ENCODE data around the gene TMA7. TPM values are rescaled to one million over a fixed set of nuclear protein-coding genes. Genes with fewer than 3 reads are reported as not detected.

The TMA7 gene
- total RNA-seq, 2 experiments from 2014 or later: 402 to 429 TPM

DNA sequence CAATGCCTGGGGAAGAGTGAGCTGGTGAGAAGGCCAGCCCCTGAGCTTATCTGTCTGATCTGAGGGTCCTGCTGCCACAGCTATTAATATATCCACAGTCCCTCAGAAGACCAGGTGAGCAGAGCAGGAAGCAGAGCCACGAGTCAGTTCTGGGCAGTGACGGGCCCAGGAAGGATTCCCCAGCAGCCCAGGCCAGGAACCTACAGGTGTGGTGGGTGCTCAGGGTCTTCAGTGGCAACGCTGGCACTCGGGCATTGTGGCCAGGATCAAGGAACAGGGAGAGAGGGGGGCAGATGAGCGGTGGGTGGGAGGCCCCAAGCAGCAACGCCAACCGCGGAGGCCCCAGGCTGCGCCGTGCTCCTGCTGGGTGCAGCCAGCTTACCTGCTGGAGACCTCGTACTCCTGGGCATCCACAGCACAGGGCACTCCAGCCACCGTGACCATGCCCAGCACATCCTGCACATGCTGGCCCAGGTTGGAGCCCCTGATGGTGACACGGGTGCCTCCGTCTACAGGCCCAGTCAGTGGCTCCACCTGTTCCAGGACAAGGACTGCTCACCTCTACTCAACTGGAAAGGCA is 22.4 kb upstream of the TMA7 start:
- CTCF ChIA-PET: interaction anchor here (2.1 kb wide), 1 partner anchor 18 kb away, joined by 7 read pairs; no protein-coding TSS in a partner anchor
- POLR2A ChIA-PET: no interaction called here

GRCh38 chr3:48418140-48418539 is 21.9 kb upstream of the TMA7 start:
- POLR2A ChIA-PET: no interaction called here
- CTCF ChIA-PET: interaction anchor here (1.7 to 2.1 kb wide), 2 partner anchors 17 to 18 kb away, joined by 5 to 7 read pairs; no protein-coding TSS in a partner anchor

GRCh38 chr3:48418651-48419050 is 21.4 kb upstream of the TMA7 start:
- CTCF ChIA-PET: interaction anchor here (1.7 to 2.1 kb wide), 2 partner anchors 17 to 18 kb away, joined by 5 to 7 read pairs; no protein-coding TSS in a partner anchor
- POLR2A ChIA-PET: no interaction called here

- ChIA-PET CTCF (interaction anchor here (1.7 to 2.1 kb wide), 2 partner anchors 17 to 18 kb away, joined by 5 to 7 read pairs; no protein-coding TSS in a partner anchor), POLR2A (interaction anchor here (0.5 to 0.6 kb wide), 2 partner anchors 65 to 113 kb away, joined by 3 read pairs; no protein-coding TSS in a partner anchor)
Measured at GRCh38 chr3:48419149-48419548, 20.9 kb upstream of the TMA7 start.

DNA sequence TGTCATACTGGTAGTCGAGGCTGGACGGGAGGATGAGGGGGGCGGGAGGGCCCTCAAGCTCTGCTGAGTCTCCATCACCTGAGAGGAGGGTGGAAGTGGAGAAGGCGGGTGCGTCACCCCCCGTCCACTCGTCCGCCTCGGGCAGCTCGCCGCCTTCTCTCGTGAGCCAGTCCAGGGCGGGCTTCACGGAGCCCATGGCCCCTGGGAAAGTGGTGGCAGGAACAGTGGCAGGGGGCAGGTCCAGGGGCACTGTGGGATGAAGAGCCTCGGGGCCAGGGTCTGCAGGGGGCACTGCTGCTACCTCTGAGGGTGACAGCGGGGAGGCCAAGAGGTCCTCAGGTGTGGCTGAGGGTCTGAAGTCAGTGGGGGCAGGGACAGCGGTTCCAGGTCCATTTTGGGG is 20.5 kb upstream of the TMA7 start:
- CTCF ChIA-PET: interaction anchor here (1.7 kb wide), 1 partner anchor 19 kb away, joined by 5 read pairs; no protein-coding TSS in a partner anchor
- POLR2A ChIA-PET: interaction anchor here (0.5 to 0.6 kb wide), 2 partner anchors 65 to 113 kb away, joined by 3 read pairs; no protein-coding TSS in a partner anchor

- CTCF ChIA-PET: interaction anchor here (1.3 kb wide), 1 partner anchor 15 kb away, joined by 8 read pairs; no protein-coding TSS in a partner anchor
- POLR2A ChIA-PET: no interaction called here
Measured at GRCh38 chr3:48420561-48420960, 19.5 kb upstream of the TMA7 start.

GRCh38 chr3:48422272-48422671 is 17.8 kb upstream of the TMA7 start:
- POLR2A ChIA-PET: no interaction called here
- CTCF ChIA-PET: interaction anchor here (1.0 to 2.1 kb wide), 2 partner anchors 14 to 175 kb away, joined by 3 to 9 read pairs; no protein-coding TSS in a partner anchor

GRCh38 chr3:48422681-48423080 is 17.4 kb upstream of the TMA7 start:
- CTCF ChIA-PET: interaction anchor here (1.0 to 2.1 kb wide), 2 partner anchors 13 to 176 kb away, joined by 3 to 9 read pairs; no protein-coding TSS in a partner anchor
- POLR2A ChIA-PET: no interaction called here

DNA sequence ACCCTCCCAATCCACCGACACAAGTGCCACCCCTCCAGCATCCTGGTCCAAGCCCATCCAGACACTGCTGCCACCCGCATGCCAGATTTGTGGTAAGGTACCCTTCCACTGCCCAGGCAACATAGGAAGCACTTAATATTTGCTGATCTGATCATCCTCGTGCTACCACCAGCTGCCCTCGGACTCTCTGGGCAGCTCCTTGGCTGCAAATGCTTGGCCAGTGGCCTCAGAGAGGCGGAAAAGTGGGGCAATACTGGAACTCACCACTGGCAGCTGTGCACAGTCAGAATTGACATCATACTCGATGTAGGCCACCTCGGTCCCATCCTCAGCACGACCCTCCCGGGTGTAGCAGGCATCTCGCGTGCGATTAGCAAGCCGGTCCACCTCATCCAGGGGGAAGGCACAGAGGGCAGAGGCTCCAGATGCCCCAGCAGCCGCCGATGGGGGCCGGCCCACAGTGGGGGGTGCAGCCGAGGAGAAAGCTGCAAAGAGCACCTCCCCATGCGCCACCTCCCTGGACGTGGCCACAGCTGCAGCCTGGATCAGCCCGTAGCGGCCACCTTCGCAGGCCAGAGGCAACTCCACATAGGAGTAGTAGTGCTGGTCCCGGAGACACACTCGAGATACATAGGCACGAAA is 16.7 kb upstream of the TMA7 start:
- ChIA-PET POLR2A (no interaction called here), CTCF (interaction anchor here (1.0 to 2.1 kb wide), 3 partner anchors 13 to 84 kb away, joined by 3 to 9 read pairs (median 4); no protein-coding TSS in a partner anchor)

- ChIA-PET CTCF (interaction anchor here (1.0 to 2.1 kb wide), 3 partner anchors 12 to 83 kb away, joined by 3 to 9 read pairs (median 4); no protein-coding TSS in a partner anchor), POLR2A (no interaction called here)
Measured at GRCh38 chr3:48423883-48424695, 16.0 kb upstream of the TMA7 start.

GRCh38 chr3:48425281-48425812 is 14.7 kb upstream of the TMA7 start:
- ChIA-PET CTCF (interaction anchor here (1.4 kb wide), 1 partner anchor 11 kb away, joined by 8 read pairs; no protein-coding TSS in a partner anchor), POLR2A (no interaction called here)

DNA sequence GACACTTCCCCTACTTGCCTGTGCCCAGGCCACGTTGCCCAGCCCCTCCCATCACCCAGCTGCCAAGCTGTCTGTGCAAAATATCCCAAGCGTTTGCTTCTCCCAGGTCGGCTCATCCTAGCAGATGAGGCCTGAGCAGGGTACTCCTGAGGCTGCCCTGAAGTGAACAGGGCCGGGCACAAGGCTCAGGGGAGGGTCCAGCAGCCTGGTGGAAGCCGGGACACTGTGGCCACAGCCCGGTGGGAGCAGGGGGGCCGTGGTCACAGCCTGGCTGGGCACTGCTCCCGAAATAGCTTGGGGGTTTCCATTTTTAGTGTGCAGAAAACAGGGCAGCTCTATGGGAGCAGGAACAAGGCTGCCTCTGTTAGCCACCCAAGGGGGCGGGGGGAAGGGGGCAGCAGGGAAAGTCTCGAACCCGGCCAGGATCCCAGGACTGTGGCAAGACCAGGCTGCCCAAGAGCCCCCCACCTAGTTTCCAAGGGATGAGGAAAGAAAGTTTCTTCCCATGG is 13.6 kb upstream of the TMA7 start:
- ChIA-PET POLR2A (no interaction called here), CTCF (interaction anchor here (1.4 kb wide), 1 partner anchor 9 kb away, joined by 8 read pairs; no protein-coding TSS in a partner anchor)

DNA sequence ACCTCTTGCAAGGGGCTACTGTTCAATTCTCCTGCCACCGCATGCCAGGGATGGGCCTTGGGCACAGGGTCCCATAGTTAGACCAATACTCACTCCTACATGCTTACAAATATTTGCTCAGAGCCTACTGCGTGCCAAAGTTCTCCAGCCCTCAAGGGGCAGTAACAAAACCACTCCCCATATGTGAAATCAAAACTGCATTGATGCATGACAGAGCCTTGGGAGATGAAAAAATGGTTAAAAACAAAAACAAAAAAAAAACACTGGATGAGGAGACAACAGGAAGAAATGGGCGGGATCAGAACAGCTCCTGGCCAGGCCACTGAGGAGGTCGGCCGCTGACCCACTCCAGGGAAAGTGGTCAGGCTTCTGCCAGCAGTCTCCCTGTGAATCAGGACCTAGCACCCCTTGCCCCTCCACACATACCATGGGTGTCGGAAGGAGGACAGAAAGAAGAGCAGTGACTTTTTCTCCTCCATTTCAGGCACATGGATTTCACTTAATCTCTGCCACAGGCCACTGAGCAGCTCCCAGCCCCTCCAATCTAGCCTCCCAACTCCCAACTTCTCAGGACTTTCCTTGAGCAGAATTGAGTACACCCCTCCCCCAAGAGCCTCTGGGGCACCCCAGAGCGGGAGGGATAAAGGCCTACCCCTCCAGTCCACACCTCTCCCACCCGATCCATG is 13.0 kb upstream of the TMA7 start:
- ChIA-PET POLR2A (no interaction called here), CTCF (interaction anchor here (1.2 kb wide), 1 partner anchor 9 kb away, joined by 5 read pairs; no protein-coding TSS in a partner anchor)

GRCh38 chr3:48427630-48427962 is 12.5 kb upstream of the TMA7 start:
- POLR2A ChIA-PET: no interaction called here
- CTCF ChIA-PET: interaction anchor here (0.8 to 1.2 kb wide), 3 partner anchors 9 to 77 kb away, joined by 3 to 5 read pairs (median 4); no protein-coding TSS in a partner anchor

GRCh38 chr3:48428088-48428571 is 11.9 kb upstream of the TMA7 start:
- CTCF ChIA-PET: interaction anchor here (0.5 to 1.2 kb wide), 5 partner anchors 8 to 408 kb away, joined by 3 to 5 read pairs (median 4); no protein-coding TSS in a partner anchor
- POLR2A ChIA-PET: no interaction called here

GRCh38 chr3:48428572-48429316 is 11.3 kb upstream of the TMA7 start:
- CTCF ChIA-PET: interaction anchor here (0.5 to 1.1 kb wide), 3 partner anchors 28 to 183 kb away, joined by 3 to 4 read pairs (median 4); no protein-coding TSS in a partner anchor
- POLR2A ChIA-PET: no interaction called here

GRCh38 chr3:48429317-48429959 is 10.6 kb upstream of the TMA7 start:
- CTCF ChIA-PET: interaction anchor here (0.9 to 1.3 kb wide), 2 partner anchors 21 to 156 kb away, joined by 3 read pairs; no protein-coding TSS in a partner anchor

More at GRCh38 chr3:48429317-48429959, 10.6 kb upstream of the TMA7 start:
- POLR2A ChIA-PET: no interaction called here
